WTC11 (cell line): ENCODE results near the gene VSX2. TPM values are rescaled to one million over a fixed set of nuclear protein-coding genes. Genes with fewer than 3 reads are reported as not detected.

ENCODE experiments used
- ATAC-seq: fragments of 200-7000 bp; cut with Tn5 transposase; 2 replicates; pipeline ENCODE4 v1.10.0; 2021; ENCODE audit warnings: mild to moderate bottlenecking, moderate library complexity
- CTCF ChIA-PET: fragments of 300-600 bp; sonication (Branson Sonifier 250); formaldehyde crosslinking; loops from one replicate; lab custom pipeline; 2021; ENCODE audit warnings: antibody characterized with exemption; lab: Charles Lee
- POLR2A ChIA-PET: fragments of 350-600 bp; sonication (Branson Sonifier 250); formaldehyde crosslinking; loops from one replicate; lab custom pipeline; 2021; ENCODE audit warnings: antibody characterized with exemption; lab: Charles Lee
- DNase-seq: peaks from one replicate; pipeline ENCODE4 v3.0.0; 2021; ENCODE audit warnings: low spot score
- H3K27ac Mint-ChIP-seq: 2 replicates; pipeline ENCODE4 v1.8.0; 2021; ENCODE audit warnings: mixed read lengths
- H3K27me3 Mint-ChIP-seq: 2 replicates; pipeline ENCODE4 v1.8.0; 2021; ENCODE audit warnings: low read depth, mild to moderate bottlenecking, moderate library complexity, mixed read lengths
- H3K36me3 Mint-ChIP-seq: 2 replicates; pipeline ENCODE4 v1.8.0; 2021; ENCODE audit warnings: mixed read lengths
- H3K4me1 Mint-ChIP-seq: 2 replicates; pipeline ENCODE4 v1.8.0; 2022; ENCODE audit warnings: mixed read lengths
- H3K4me3 Mint-ChIP-seq: 2 replicates; pipeline ENCODE4 v1.8.0; 2021; ENCODE audit warnings: mild to moderate bottlenecking, moderate library complexity, mixed read lengths
- H3K9me3 Mint-ChIP-seq: 2 replicates; pipeline ENCODE4 v1.8.0; 2021; ENCODE audit warnings: mixed read lengths
- ESRRA ChIP-seq: sonication (generic); formaldehyde crosslinking; IDR thresholded peaks from 2 replicates; pipeline ENCODE4 v1.8.1; 2022; ENCODE audit warnings: mild to moderate bottlenecking, missing genetic modification reagents, borderline replicate concordance
- GTF2I ChIP-seq: fragments of 250-450 bp; sonication (Bioruptor Pico); conservative IDR thresholded peaks from 2 replicates; pipeline ENCODE4 v1.4.0; 2021; ENCODE audit warnings: mild to moderate bottlenecking
- HMGA2 ChIP-seq: fragments of 250-450 bp; sonication (Bioruptor Pico); IDR thresholded peaks from 2 replicates; pipeline ENCODE4 v1.4.0; 2021; ENCODE audit warnings: mild to moderate bottlenecking, moderate library complexity
- JAZF1 ChIP-seq: fragments of 250-450 bp; sonication (Bioruptor Pico); IDR thresholded peaks from 2 replicates; pipeline ENCODE4 v1.9.0; 2021; ENCODE audit warnings: moderate library complexity, mild to moderate bottlenecking, inconsistent platforms
- NFE2L1 ChIP-seq: sonication (generic); formaldehyde crosslinking; IDR thresholded peaks from 2 replicates; pipeline ENCODE4 v1.8.1; 2023; ENCODE audit warnings: missing genetic modification reagents
- NFYB ChIP-seq: sonication (generic); formaldehyde crosslinking; conservative IDR thresholded peaks from 2 replicates; pipeline ENCODE4 v1.8.0; 2022; ENCODE audit warnings: low read depth, missing genetic modification reagents
- NR1H2 ChIP-seq: sonication (generic); formaldehyde crosslinking; IDR thresholded peaks from 2 replicates; pipeline ENCODE4 v1.9.0; 2021; ENCODE audit warnings: mild to moderate bottlenecking, moderate library complexity, missing genetic modification reagents
- OVOL2 ChIP-seq: fragments of 250-450 bp; sonication (Bioruptor Pico); IDR thresholded peaks from 2 replicates; pipeline ENCODE4 v1.9.0; 2021; ENCODE audit warnings: mild to moderate bottlenecking, borderline replicate concordance
- SMAD4 ChIP-seq: sonication (generic); formaldehyde crosslinking; IDR thresholded peaks from 2 replicates; pipeline ENCODE4 v1.8.0; 2022; ENCODE audit warnings: mild to moderate bottlenecking, missing genetic modification reagents
- ZNF396 ChIP-seq: fragments of 250-450 bp; sonication (Bioruptor Pico); IDR thresholded peaks from 2 replicates; pipeline ENCODE4 v1.8.0; 2021; ENCODE audit warnings: mild to moderate bottlenecking, moderate library complexity, borderline replicate concordance
- total RNA-seq: library from RNA; stranded (reverse); gene quantifications from 3 replicates; pipeline ENCODE4 v1.2.3, GENCODE V29; 2021
- TF ChIP-seq, protein P1 (sequence below): sonication (generic); formaldehyde crosslinking; IDR thresholded peaks from 2 replicates; pipeline ENCODE4 v1.8.0; 2022; ENCODE audit warnings: mild to moderate bottlenecking, missing genetic modification reagents
- TF ChIP-seq, protein P2 (sequence below): fragments of 250-450 bp; sonication (Bioruptor Pico); IDR thresholded peaks from 2 replicates; pipeline ENCODE4 v1.9.0; 2021; ENCODE audit warnings: mild to moderate bottlenecking
- TF ChIP-seq, protein P3 (sequence below): sonication (generic); formaldehyde crosslinking; IDR thresholded peaks from 2 replicates; pipeline ENCODE4 v1.8.1; 2023; ENCODE audit warnings: mild to moderate bottlenecking, moderate library complexity, missing genetic modification reagents
- TF ChIP-seq, protein P4 (sequence below): sonication (generic); formaldehyde crosslinking; IDR thresholded peaks from 2 replicates; pipeline ENCODE4 v1.8.1; 2023; ENCODE audit warnings: mild to moderate bottlenecking, missing genetic modification reagents
- TF ChIP-seq, protein P5 (sequence below): sonication (generic); formaldehyde crosslinking; IDR thresholded peaks from 2 replicates; pipeline ENCODE4 v1.8.1; 2023; ENCODE audit warnings: mild to moderate bottlenecking, missing genetic modification reagents
- TF ChIP-seq, protein P6 (sequence below): sonication (generic); formaldehyde crosslinking; IDR thresholded peaks from 2 replicates; pipeline ENCODE4 v1.8.0; 2022; ENCODE audit warnings: mild to moderate bottlenecking, missing genetic modification reagents
- TF ChIP-seq, protein P7 (sequence below): sonication (generic); formaldehyde crosslinking; conservative IDR thresholded peaks from 2 replicates; pipeline ENCODE4 v1.8.1; 2022; ENCODE audit warnings: mild to moderate bottlenecking, missing genetic modification reagents

The VSX2 gene
- total RNA-seq, 1 experiment from 2014 or later = not detected

DNA sequence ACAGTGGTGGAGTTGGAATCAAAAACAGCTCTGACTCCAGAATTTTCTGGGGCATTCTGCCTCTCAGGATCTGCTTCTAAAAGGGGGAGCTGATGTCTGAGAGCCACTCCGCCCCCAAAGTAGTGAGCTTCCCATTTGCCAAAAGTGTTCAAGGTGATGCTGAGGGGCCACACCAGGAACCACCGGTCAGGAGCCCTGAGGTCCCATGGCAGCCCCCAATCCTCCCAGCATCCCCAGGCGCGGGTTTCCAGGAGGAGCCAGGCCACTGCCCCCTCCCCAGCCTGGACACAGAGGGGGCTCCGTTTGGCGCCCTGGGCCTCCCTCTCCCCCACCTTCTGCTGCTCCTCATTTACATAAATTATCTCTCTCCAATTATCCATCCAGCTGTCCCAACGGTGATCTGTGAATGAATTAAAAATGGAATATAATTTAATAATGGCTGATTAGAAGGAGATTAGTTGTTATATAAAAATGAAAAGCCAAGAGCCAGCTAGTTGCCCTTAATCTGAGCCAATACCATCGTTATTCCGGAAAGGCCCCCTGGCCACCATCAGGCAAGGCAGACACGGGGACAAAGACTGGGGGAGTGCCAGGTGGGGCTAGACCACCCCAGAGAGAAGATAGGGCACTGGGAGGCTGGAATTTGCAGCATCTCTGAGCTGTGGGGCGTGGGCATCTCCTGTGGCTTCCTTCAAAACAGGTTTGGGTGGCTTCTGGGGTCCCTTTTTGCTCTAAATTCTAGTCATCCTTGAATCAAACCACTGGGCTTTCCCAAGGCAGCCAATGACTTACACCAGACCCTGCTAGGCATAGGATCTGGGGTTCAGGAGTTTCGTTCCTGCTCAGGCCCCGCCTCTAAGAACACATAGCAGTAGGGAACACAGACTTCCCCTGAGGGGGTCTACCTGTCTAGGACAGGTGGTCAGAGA is 19.7 kb upstream of the VSX2 start (continued):
- TF ChIP-seq, protein P1, sequence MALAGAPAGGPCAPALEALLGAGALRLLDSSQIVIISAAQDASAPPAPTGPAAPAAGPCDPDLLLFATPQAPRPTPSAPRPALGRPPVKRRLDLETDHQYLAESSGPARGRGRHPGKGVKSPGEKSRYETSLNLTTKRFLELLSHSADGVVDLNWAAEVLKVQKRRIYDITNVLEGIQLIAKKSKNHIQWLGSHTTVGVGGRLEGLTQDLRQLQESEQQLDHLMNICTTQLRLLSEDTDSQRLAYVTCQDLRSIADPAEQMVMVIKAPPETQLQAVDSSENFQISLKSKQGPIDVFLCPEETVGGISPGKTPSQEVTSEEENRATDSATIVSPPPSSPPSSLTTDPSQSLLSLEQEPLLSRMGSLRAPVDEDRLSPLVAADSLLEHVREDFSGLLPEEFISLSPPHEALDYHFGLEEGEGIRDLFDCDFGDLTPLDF (CRISPR knock-in tag) = no peak
- TF ChIP-seq NFE2L1 (CRISPR knock-in tag) = no peak

DNA sequence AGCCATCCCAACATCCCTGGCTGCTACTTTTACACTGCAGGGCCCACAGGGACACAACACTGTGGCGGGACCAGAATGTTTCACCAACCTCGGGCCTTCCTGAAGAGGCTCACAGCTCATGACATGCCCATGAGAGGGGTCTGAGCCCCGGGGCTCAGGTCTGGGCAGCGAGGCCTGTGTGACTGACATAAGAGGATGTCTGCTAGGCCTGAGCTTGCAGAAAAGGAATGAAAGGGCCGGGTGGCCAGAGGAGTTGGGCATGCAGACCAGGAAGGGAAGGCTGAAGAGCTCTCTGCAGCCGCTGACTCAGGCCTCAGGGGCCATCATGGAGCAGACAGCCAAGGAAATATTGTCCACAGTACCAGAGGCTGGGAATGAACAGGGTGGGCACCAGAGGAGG is 18.3 kb upstream of the VSX2 start:
- ATAC-seq (no peak), DNase-seq (no peak)
- ChIA-PET POLR2A (no interaction called here), CTCF (interaction anchor here (2.9 kb wide), 1 partner anchor 36 kb away, joined by 17 read pairs; no protein-coding TSS in a partner anchor)
- Mint-ChIP-seq H3K4me1 (no peaks in the 10 kb centered on the region), H3K4me3 (no peak overlapping the region), H3K36me3 (no peaks in the 10 kb centered on the region), H3K27me3 (peaks cover 26% of the 10 kb centered on the region), H3K9me3 (no peaks in the 10 kb centered on the region), H3K27ac (no peak overlapping the region)
- TF ChIP-seq SMAD4 = no peak
- no peak for TF ChIP-seq GTF2I
- TF ChIP-seq, protein P2, sequence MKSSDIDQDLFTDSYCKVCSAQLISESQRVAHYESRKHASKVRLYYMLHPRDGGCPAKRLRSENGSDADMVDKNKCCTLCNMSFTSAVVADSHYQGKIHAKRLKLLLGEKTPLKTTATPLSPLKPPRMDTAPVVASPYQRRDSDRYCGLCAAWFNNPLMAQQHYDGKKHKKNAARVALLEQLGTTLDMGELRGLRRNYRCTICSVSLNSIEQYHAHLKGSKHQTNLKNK (CRISPR knock-in tag) = no peak
- no peak for TF ChIP-seq HMGA2 (CRISPR knock-in tag)
- no peak for TF ChIP-seq ESRRA
- TF ChIP-seq, protein P3, sequence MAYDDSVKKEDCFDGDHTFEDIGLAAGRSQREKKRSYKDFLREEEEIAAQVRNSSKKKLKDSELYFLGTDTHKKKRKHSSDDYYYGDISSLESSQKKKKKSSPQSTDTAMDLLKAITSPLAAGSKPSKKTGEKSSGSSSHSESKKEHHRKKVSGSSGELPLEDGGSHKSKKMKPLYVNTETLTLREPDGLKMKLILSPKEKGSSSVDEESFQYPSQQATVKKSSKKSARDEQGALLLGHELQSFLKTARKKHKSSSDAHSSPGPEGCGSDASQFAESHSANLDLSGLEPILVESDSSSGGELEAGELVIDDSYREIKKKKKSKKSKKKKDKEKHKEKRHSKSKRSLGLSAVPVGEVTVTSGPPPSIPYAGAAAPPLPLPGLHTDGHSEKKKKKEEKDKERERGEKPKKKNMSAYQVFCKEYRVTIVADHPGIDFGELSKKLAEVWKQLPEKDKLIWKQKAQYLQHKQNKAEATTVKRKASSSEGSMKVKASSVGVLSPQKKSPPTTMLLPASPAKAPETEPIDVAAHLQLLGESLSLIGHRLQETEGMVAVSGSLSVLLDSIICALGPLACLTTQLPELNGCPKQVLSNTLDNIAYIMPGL (CRISPR knock-in tag) = no peak
- TF ChIP-seq JAZF1 (CRISPR knock-in tag) = no peak
- TF ChIP-seq OVOL2 = no peak

DNA sequence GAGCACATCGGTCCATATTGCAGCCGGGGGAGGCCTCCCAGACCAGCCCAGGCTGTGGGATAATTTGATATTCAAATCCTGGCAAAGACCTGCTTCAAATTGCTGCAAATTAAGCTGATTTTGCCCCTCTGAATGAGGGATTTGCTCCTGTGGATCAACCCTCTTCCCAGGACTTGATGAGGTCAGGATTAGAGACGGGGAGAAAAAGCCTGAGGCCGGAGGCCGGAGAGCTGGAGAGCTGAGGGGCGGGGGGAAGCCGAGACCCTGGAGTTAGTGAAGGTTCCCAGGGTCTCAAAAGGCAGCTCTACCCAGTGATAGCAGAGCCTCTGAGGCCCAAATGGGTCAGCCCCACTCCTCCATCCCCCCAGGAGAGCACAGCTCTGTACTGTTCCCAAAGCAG is 17.5 kb upstream of the VSX2 start:
- H3K9me3 Mint-ChIP-seq = no peaks in the 10 kb centered on the region
- H3K4me3 Mint-ChIP-seq = no peak overlapping the region
- no peaks in the 10 kb centered on the region for H3K4me1 Mint-ChIP-seq
- CTCF ChIA-PET = interaction anchor here (1.5 kb wide), 1 partner anchor 32 kb away, joined by 4 read pairs; no protein-coding TSS in a partner anchor
- POLR2A ChIA-PET = no interaction called here
- no peak for TF ChIP-seq NFYB (CRISPR knock-in tag)
- TF ChIP-seq, protein P2 (CRISPR knock-in tag) = no peak
- H3K27ac Mint-ChIP-seq = no peak overlapping the region
- no peaks in the 10 kb centered on the region for H3K36me3 Mint-ChIP-seq
- no peak for DNase-seq
- H3K27me3 Mint-ChIP-seq = peaks cover 22% of the 10 kb centered on the region
- ATAC-seq = no peak

DNA sequence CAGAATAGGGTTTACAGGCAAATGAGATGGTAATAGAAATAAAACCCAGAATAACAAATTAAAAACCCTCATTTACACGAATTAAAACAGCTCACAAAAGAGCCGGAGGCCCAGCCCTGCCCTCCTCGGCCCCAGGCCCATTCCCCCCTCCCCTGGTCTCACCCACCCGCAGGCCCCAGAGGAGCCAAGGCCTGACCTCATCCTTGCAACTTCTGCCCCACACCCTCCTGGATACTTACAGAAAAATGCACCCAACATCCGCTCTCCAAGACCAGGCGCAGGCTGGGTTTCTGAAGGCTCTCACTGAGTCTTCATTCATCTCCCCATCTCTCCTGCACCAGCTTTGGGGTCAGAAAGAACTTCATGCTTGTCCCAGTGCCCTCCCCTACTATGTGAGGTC is 16.2 kb upstream of the VSX2 start:
- ATAC-seq (no peak), DNase-seq (no peak)
- no peaks in the 10 kb centered on the region for H3K36me3 Mint-ChIP-seq
- H3K9me3 Mint-ChIP-seq = no peaks in the 10 kb centered on the region
- POLR2A ChIA-PET = no interaction called here
- no peaks in the 10 kb centered on the region for H3K4me1 Mint-ChIP-seq
- CTCF ChIA-PET = interaction anchor here (1.5 kb wide), 1 partner anchor 31 kb away, joined by 4 read pairs; no protein-coding TSS in a partner anchor
- peaks cover 12% of the 10 kb centered on the region for H3K27me3 Mint-ChIP-seq
- H3K4me3 Mint-ChIP-seq = no peak overlapping the region
- no peak overlapping the region for H3K27ac Mint-ChIP-seq
- TF ChIP-seq, protein P4, sequence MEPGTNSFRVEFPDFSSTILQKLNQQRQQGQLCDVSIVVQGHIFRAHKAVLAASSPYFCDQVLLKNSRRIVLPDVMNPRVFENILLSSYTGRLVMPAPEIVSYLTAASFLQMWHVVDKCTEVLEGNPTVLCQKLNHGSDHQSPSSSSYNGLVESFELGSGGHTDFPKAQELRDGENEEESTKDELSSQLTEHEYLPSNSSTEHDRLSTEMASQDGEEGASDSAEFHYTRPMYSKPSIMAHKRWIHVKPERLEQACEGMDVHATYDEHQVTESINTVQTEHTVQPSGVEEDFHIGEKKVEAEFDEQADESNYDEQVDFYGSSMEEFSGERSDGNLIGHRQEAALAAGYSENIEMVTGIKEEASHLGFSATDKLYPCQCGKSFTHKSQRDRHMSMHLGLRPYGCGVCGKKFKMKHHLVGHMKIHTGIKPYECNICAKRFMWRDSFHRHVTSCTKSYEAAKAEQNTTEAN (CRISPR knock-in tag) = no peak
- no peak for TF ChIP-seq ZNF396 (CRISPR knock-in tag)
- no peak for TF ChIP-seq NR1H2
- TF ChIP-seq, protein P5, sequence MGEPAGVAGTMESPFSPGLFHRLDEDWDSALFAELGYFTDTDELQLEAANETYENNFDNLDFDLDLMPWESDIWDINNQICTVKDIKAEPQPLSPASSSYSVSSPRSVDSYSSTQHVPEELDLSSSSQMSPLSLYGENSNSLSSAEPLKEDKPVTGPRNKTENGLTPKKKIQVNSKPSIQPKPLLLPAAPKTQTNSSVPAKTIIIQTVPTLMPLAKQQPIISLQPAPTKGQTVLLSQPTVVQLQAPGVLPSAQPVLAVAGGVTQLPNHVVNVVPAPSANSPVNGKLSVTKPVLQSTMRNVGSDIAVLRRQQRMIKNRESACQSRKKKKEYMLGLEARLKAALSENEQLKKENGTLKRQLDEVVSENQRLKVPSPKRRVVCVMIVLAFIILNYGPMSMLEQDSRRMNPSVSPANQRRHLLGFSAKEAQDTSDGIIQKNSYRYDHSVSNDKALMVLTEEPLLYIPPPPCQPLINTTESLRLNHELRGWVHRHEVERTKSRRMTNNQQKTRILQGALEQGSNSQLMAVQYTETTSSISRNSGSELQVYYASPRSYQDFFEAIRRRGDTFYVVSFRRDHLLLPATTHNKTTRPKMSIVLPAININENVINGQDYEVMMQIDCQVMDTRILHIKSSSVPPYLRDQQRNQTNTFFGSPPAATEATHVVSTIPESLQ (CRISPR knock-in tag) = no peak
- TF ChIP-seq, protein P6, sequence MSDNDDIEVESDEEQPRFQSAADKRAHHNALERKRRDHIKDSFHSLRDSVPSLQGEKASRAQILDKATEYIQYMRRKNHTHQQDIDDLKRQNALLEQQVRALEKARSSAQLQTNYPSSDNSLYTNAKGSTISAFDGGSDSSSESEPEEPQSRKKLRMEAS (CRISPR knock-in tag) = no peak
- no peak for TF ChIP-seq JAZF1 (CRISPR knock-in tag)
- TF ChIP-seq, protein P7, sequence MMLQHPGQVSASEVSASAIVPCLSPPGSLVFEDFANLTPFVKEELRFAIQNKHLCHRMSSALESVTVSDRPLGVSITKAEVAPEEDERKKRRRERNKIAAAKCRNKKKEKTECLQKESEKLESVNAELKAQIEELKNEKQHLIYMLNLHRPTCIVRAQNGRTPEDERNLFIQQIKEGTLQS (CRISPR knock-in tag) = no peak
